K562 (cell line): Measurements from ENCODE around the gene DPY19L1. TPM values are rescaled to one million over a fixed set of nuclear protein-coding genes. Genes with fewer than 3 reads are reported as not detected.
"Not testable (repeated sequence)": the region's sequence is repeated elsewhere in the genome, so short reads cannot be mapped to it uniquely, and the experiment has no call there.

Experiments
- ATAC-seq: fragments of 200-7000 bp; cut with Tn5 transposase; 3 replicates; pipeline ENCODE4 v1.9.1; 2020; ENCODE audit warnings: moderate library complexity
- BruUV-seq: library from RNA; stranded (reverse); fragments of 400-500 nt; replicated peaks from 2 replicates; lab custom pipeline; 2021; lab: Mats Ljungman, UMichigan
- CTCF ChIA-PET: fragments of 300-600 bp; formaldehyde crosslinking; extraction: SDS; loops from one replicate; lab custom pipeline; 2021; ENCODE audit warnings: low intra/inter-chr PET ratio; lab: Yijun Ruan, JAX
- POLR2A ChIA-PET: fragments of 300-600, 350-650 bp; sonication (Branson Sonifier 250); formaldehyde crosslinking; extraction: SDS; loops from one replicate; lab custom pipeline; 2021; ENCODE audit warnings: antibody characterized with exemption, inconsistent platforms; lab: Yijun Ruan, JAX
- DNase-seq, 4 experiments: peaks; one replicate each; pipeline versions ENCODE4 v3.0.0 to v3.0.0-alpha.2; 2011 to 2018; ENCODE audit warnings: low spot score in 3 of 4, mixed read lengths in 3 of 4; ENCODE audit errors: extremely low read depth in 1 of 4
- FAIRE-seq: peaks from 2 replicates; lab custom pipeline; 2011; peaks lifted over from hg19 to GRCh38; lab: Jason Lieb, UNC
- H2AFZ ChIP-seq: 2 replicates; pipeline ENCODE4 v1.6.0; 2011; ENCODE audit warnings: low read depth, low read length, control low read depth, inconsistent platforms
- H3K27ac ChIP-seq: fragments of 200-600 bp; 3 replicates; pipeline ENCODE4 v1.8.0; 2011; ENCODE audit warnings: low read depth, mild to moderate bottlenecking, control low read depth, inconsistent platforms, low read length, moderate library complexity, mixed read lengths; ENCODE audit errors: extremely low read depth
- H3K27me3 ChIP-seq, 2 experiments: fragments of 300-600 bp in 1 of 2; 2 replicates in 1 of 2; 3 replicates in 1 of 2; pipeline versions ENCODE4 v1.6.0 to v1.8.0; 2011; ENCODE audit warnings: inconsistent platforms in 2 of 2, low read length in 2 of 2, mild to moderate bottlenecking in 1 of 2, mixed read lengths in 1 of 2, moderate library complexity in 1 of 2; ENCODE audit not compliant: control insufficient read depth in 2 of 2, insufficient read depth in 2 of 2
- H3K36me3 ChIP-seq: fragments of 300-600 bp; 3 replicates; pipeline ENCODE4 v1.8.0; 2011; ENCODE audit warnings: mild to moderate bottlenecking, low read length, inconsistent platforms; ENCODE audit not compliant: control insufficient read depth, insufficient read depth
- H3K4me1 ChIP-seq, 2 experiments: fragments of 200-600 bp in 1 of 2; replicated peaks in 1 of 2; 2 replicates in 1 of 2; 3 replicates in 1 of 2; pipeline versions ENCODE4 v1.5.1 to v1.8.0; 2011; ENCODE audit warnings: inconsistent platforms in 2 of 2, low read length in 2 of 2, mild to moderate bottlenecking in 1 of 2, mixed read lengths in 1 of 2, moderate library complexity in 1 of 2; ENCODE audit not compliant: control insufficient read depth in 2 of 2, insufficient read depth in 2 of 2
- H3K4me2 ChIP-seq: 2 replicates; pipeline ENCODE4 v1.6.1; 2011; ENCODE audit warnings: low read length, control low read depth, inconsistent platforms, mixed read lengths; ENCODE audit not compliant: insufficient read depth
- H3K4me3 ChIP-seq: fragments of 200-600 bp; sonication (generic), shearing (Covaris generic); 2 replicates; pipeline ENCODE4 v1.5.1; 2016; ENCODE audit warnings: control low read depth, inconsistent platforms
- H3K79me2 ChIP-seq: fragments of 200-600 bp; 3 replicates; pipeline ENCODE4 v1.8.0; 2011; ENCODE audit warnings: low read length, inconsistent platforms; ENCODE audit not compliant: control insufficient read depth, insufficient read depth
- H3K9ac ChIP-seq, 2 experiments: 2 replicates each; pipeline versions ENCODE4 v1.6.0 to v1.6.1; 2011; ENCODE audit warnings: low read depth in 2 of 2, low read length in 2 of 2, control low read depth in 1 of 2, inconsistent platforms in 1 of 2, mild to moderate bottlenecking in 1 of 2, mixed read lengths in 1 of 2; ENCODE audit not compliant: insufficient read depth in 1 of 2
- H3K9me1 ChIP-seq: one replicate; pipeline ENCODE4 v1.6.0; 2011; ENCODE audit warnings: inconsistent platforms, mild to moderate bottlenecking, low read length, moderate library complexity; ENCODE audit not compliant: control insufficient read depth, insufficient read depth
- H3K9me3 ChIP-seq: replicated peaks from 2 replicates; pipeline ENCODE4 v1.5.1; 2011; ENCODE audit warnings: low read depth, low read length, inconsistent platforms; ENCODE audit not compliant: control insufficient read depth, insufficient read depth
- H4K20me1 ChIP-seq: replicated peaks from 2 replicates; pipeline ENCODE4 v1.6.1; 2011; ENCODE audit warnings: low read length, inconsistent platforms, mixed read lengths; ENCODE audit not compliant: control insufficient read depth, insufficient read depth
- KDM1A ChIP-seq, 2 experiments: fragments of 450-650 bp; IDR thresholded peaks; 2 replicates each; pipeline ENCODE4 v1.6.1; 2016; ENCODE audit warnings: mild to moderate bottlenecking in 2 of 2
- TRIM28 ChIP-seq: fragments of 450-650 bp; IDR thresholded peaks from 2 replicates; pipeline ENCODE4 v1.6.1; 2017
- WHSC1 ChIP-seq: IDR thresholded peaks from one replicate; pipeline ENCODE4 v1.6.1; 2012; ENCODE audit warnings: low read length, control low read depth, inconsistent platforms
- YY1 ChIP-seq, 3 experiments: IDR thresholded peaks; 2 replicates each; pipeline ENCODE4 v1.6.1; 2011; ENCODE audit warnings: low read length in 2 of 3, mild to moderate bottlenecking in 2 of 3, moderate library complexity in 2 of 3, borderline replicate concordance in 1 of 3, control low read depth in 1 of 3, low read depth in 1 of 3; ENCODE audit not compliant: insufficient read depth in 3 of 3, insufficient replicate concordance in 2 of 3, control insufficient read depth in 1 of 3, insufficient read length in 1 of 3; ENCODE audit errors: extremely low read depth in 1 of 3
- ZNF395 ChIP-seq: fragments of 200-800 bp; sonication (Bioruptor generic); IDR thresholded peaks from 2 replicates; pipeline ENCODE4 v1.6.1; 2017; ENCODE audit warnings: missing genetic modification characterization, missing compliant biosample characterization
- ZNF707 ChIP-seq: fragments of 250-450 bp; sonication (Bioruptor Pico); conservative IDR thresholded peaks from 2 replicates; pipeline ENCODE4 v1.8.0; 2022; ENCODE audit warnings: inconsistent platforms, mild to moderate bottlenecking, moderate library complexity
- WGBS: fragments of 100-300 bp; shearing (Covaris generic); methylation state at CpG from one replicate; pipeline ENCODE4 v1.1.6; 2016; ENCODE audit warnings: low coverage, mixed read lengths; ENCODE audit not compliant: insufficient coverage; ENCODE audit errors: missing lambda C conversion rate; 5-methylcytosine and 5-hydroxymethylcytosine counted together
- in situ Hi-C: fragments of 300-500 bp; cut with MboI; formaldehyde crosslinking; loops from 4 replicates; pipeline ENCODE4 v1.15.0; 2018; ENCODE audit warnings: inconsistent platforms, mixed read lengths
- intact Hi-C: fragments of 100-400 bp; cut with micrococcal nuclease; formaldehyde crosslinking; loops from 2 replicates; pipeline ENCODE4 v1.14.2; 2022
- polyA plus RNA-seq, 8 experiments: library from polyadenylated mRNA; depleted of rRNA in 4 of 8; stranded (reverse) in 5 of 8; unstranded in 3 of 8; fragments of >200 nt; fragmentation: Nextera tagmentation in 2 of 8; fragmentation: Illumina TruSeq in 1 of 8; extraction: Ambion mirVana in 2 of 8; extraction: Trizol in 1 of 8; gene quantifications; 2 replicates each; pipeline versions ENCODE4 v1.2.1 to v1.2.3, GENCODE V29; 2011 to 2014; ENCODE audit warnings: inconsistent platforms in 1 of 8, missing spikeins in 1 of 8
- total RNA-seq, 7 experiments: library from RNA; depleted of rRNA in 6 of 7; stranded (reverse); fragments of >200 nt in 6 of 7; fragmentation: Illumina TruSeq in 2 of 7; extraction: Trizol in 2 of 7; gene quantifications; 2 replicates each; pipeline versions ENCODE4 v1.2.1 to v1.2.3, GENCODE V29; 2011 to 2021; ENCODE audit warnings: low replicate concordance in 1 of 7

DPY19L1 gene
- total and polyA plus RNA-seq, 9 of the 15 experiments (the other 6 are each of a cell fraction or from before 2014, with no cell fraction given), result 4.0 to 34.3 (median 22.1) TPM

DNA sequence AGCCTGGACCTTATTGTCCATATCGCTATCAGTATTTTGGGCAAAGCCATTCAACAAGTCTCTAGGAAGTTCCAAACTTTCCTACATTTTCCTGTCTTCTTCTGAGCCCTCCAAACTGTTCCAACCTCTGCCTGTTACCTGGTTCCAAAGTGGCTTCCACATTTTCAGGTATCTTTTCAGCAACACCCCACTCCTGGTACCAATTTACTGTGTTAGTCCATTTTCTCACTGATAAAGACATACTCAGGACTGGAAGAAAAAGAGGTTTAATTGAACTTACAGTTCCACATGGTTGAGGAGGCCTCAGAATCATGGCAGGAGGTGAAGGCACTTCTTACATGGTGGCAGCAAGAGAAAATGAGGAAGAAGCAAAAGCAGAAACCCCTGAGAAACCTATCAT lies 153.4 kb downstream of the DPY19L1 start:
- DNase-seq, H3K9me3 ChIP-seq, H3K9ac ChIP-seq, FAIRE-seq, H3K79me2 ChIP-seq, H3K27me3 ChIP-seq, intact Hi-C loops, H3K4me3 ChIP-seq, H3K27ac ChIP-seq, H3K4me1 ChIP-seq, ATAC-seq, BruUV-seq, POLR2A ChIA-PET, H3K9me1 ChIP-seq, H3K4me2 ChIP-seq, H2AFZ ChIP-seq, CTCF ChIA-PET, H4K20me1 ChIP-seq, in situ Hi-C loops, H3K36me3 ChIP-seq: not testable (repeated sequence)
- TF ChIP-seq TRIM28 (0 out of 2 replicates have a peak, but pooled peaks have one; percentile 30), ZNF707 (CRISPR knock-in tag) (peak; percentile 96)
- 0% methylated on average over 1 of the region's 1 CpG for WGBS

- no TSS peak for BruUV-seq
- in situ Hi-C loops, result no loop called here
- Histone ChIP-seq H3K27ac (no peak overlapping the region), H3K27me3 (no peaks in the 10 kb centered on the region), H3K9me3 (no peaks in the 10 kb centered on the region), H3K9me1 (no peaks in the 10 kb centered on the region), H2AFZ (no peak overlapping the region), H4K20me1 (no peaks in the 10 kb centered on the region), H3K4me1 (no peaks in the 10 kb centered on the region), H3K79me2 (no peaks in the 10 kb centered on the region), H3K9ac (no peak overlapping the region), H3K4me3 (no peak overlapping the region), H3K4me2 (no peak overlapping the region), H3K36me3 (no peaks in the 10 kb centered on the region)
- FAIRE-seq, result no peak
- 0% methylated on average over 2 of the region's 2 CpGs for WGBS
- ChIA-PET POLR2A (no interaction called here), CTCF (no interaction called here)
- DNase-seq, result no peak
- intact Hi-C loops, result no loop called here
- ATAC-seq, result no peak
- TF ChIP-seq ZNF395, result no peak
- no peak for TF ChIP-seq WHSC1
- no peak for TF ChIP-seq YY1 (IDR thresholded peaks at IDR 0.05; ENCODE audit: borderline replicate concordance in 1 of 3, control insufficient read depth in 1 of 3, extremely low read depth in 1 of 3, insufficient read depth in 3 of 3, insufficient read length in 1 of 3, insufficient replicate concordance in 2 of 3, low read depth in 1 of 3, low read length in 2 of 3)
- TF ChIP-seq KDM1A (IDR thresholded peaks at IDR 0.05), result no peak
Observed at GRCh38 chr7:34879871-34880270, 157.4 kb downstream of the DPY19L1 start.
